Activated CD4-positive, alpha-beta T cell treated with anti-CD3 and anti-CD28 coated beads, Interleukin-2, amount 50 U/mL, for 4 hours (primary cell): ENCODE results near the gene PLCB1.
"Not testable (repeated sequence)": the region's sequence is repeated elsewhere in the genome, so short reads cannot be mapped to it uniquely, and the experiment has no call there.

Experiments used
- DNase-seq, 2 experiments: peaks; one replicate each; pipeline ENCODE4 v3.0.0-alpha.2; 2020

Gene PLCB1

GRCh38 chr20:8454137-8454712, 322.2 kb downstream of the PLCB1 start:
- no peak for DNase-seq

GRCh38 chr20:8456765-8457164, 324.7 kb downstream of the PLCB1 start:
- no peak for DNase-seq

- DNase-seq = no peak
Observed at GRCh38 chr20:8457978-8458377, 325.9 kb downstream of the PLCB1 start.

- no peak for DNase-seq
Observed at GRCh38 chr20:8461186-8461585, 329.1 kb downstream of the PLCB1 start.

- no peak for DNase-seq
Observed at GRCh38 chr20:8464368-8464767, 332.3 kb downstream of the PLCB1 start.

- DNase-seq = not testable (repeated sequence)
Observed at GRCh38 chr20:8466781-8467180, 334.7 kb downstream of the PLCB1 start.

GRCh38 chr20:8470156-8470555, 338.1 kb downstream of the PLCB1 start:
- no peak for DNase-seq

GRCh38 chr20:8471465-8471864, 339.4 kb downstream of the PLCB1 start:
- no peak for DNase-seq

GRCh38 chr20:8473459-8473858, 341.4 kb downstream of the PLCB1 start:
- no peak for DNase-seq

GRCh38 chr20:8474027-8474668, 342.1 kb downstream of the PLCB1 start:
- no peak for DNase-seq

- no peak for DNase-seq
Observed at GRCh38 chr20:8476021-8476420, 344.0 kb downstream of the PLCB1 start.

GRCh38 chr20:8480597-8480996, 348.5 kb downstream of the PLCB1 start:
- no peak for DNase-seq

GRCh38 chr20:8487696-8488095, 355.6 kb downstream of the PLCB1 start:
- no peak for DNase-seq

- no peak for DNase-seq
Observed at GRCh38 chr20:8489094-8489883, 357.2 kb downstream of the PLCB1 start.

- no peak for DNase-seq
Observed at GRCh38 chr20:8490076-8490830, 358.2 kb downstream of the PLCB1 start.

GRCh38 chr20:8492173-8492572, 360.1 kb downstream of the PLCB1 start:
- no peak for DNase-seq

GRCh38 chr20:8498571-8498970, 366.5 kb downstream of the PLCB1 start:
- no peak for DNase-seq

GRCh38 chr20:8504030-8504429, 372.0 kb downstream of the PLCB1 start:
- DNase-seq = no peak

GRCh38 chr20:8505476-8506200, 373.6 kb downstream of the PLCB1 start:
- DNase-seq = no peak

- DNase-seq = no peak
Observed at GRCh38 chr20:8507231-8507630, 375.2 kb downstream of the PLCB1 start.

GRCh38 chr20:8509809-8510208, 377.7 kb downstream of the PLCB1 start:
- DNase-seq = no peak

- no peak for DNase-seq
Observed at GRCh38 chr20:8510808-8511207, 378.7 kb downstream of the PLCB1 start.

GRCh38 chr20:8512003-8512402, 379.9 kb downstream of the PLCB1 start:
- DNase-seq = no peak
